Esophagus (tissue), 2 donors: ENCODE results near the gene VWCE. TPM values are rescaled to one million over a fixed set of nuclear protein-coding genes. Genes with fewer than 3 reads are reported as not detected.

Experiments
- H3K27ac ChIP-seq, 2 donors: one replicate each; pipeline ENCODE4 v1.5.1; 2013; ENCODE audit warnings: low read depth in 2 of 2, mild to moderate bottlenecking in 2 of 2, inconsistent platforms in 1 of 2, low read length in 1 of 2, moderate library complexity in 1 of 2
- H3K27me3 ChIP-seq, 2 donors: one replicate each; pipeline ENCODE4 v1.6.1; 2013; ENCODE audit warnings: low read length in 2 of 2, control low read depth in 1 of 2, mild to moderate bottlenecking in 1 of 2; ENCODE audit not compliant: insufficient read depth in 2 of 2, control insufficient read depth in 1 of 2
- H3K36me3 ChIP-seq, 2 donors: one replicate each; pipeline ENCODE4 v1.6.1; 2013; ENCODE audit warnings: low read length in 1 of 2; ENCODE audit not compliant: control insufficient read depth in 2 of 2, insufficient read depth in 2 of 2
- H3K4me1 ChIP-seq, 2 donors: one replicate each; pipeline ENCODE4 v1.6.1; 2013; ENCODE audit warnings: low read length in 1 of 2; ENCODE audit not compliant: control insufficient read depth in 2 of 2, insufficient read depth in 2 of 2
- H3K4me3 ChIP-seq, 2 donors: one replicate each; pipeline ENCODE4 v1.5.1; 2013; ENCODE audit warnings: low read length in 2 of 2, mild to moderate bottlenecking in 2 of 2, low read depth in 1 of 2, moderate library complexity in 1 of 2
- H3K9me3 ChIP-seq, 2 donors: one replicate each; pipeline ENCODE4 v1.6.1; 2013; ENCODE audit warnings: mild to moderate bottlenecking in 2 of 2, low read depth in 1 of 2, low read length in 1 of 2, moderate library complexity in 1 of 2; ENCODE audit not compliant: control insufficient read depth in 2 of 2, insufficient read depth in 1 of 2
- WGBS, 2 donors: extraction: QIAGEN DNeasy Blood & Tissue Kit; methylation state at CpG; one replicate each; pipeline ENCODE4 v1.1.7; 2013; 5-methylcytosine and 5-hydroxymethylcytosine counted together
- polyA plus RNA-seq, 2 donors: library from polyadenylated mRNA; stranded (reverse); fragments of 200-250 nt; gene quantifications; one replicate each; pipeline ENCODE4 v1.2.3, GENCODE V29; 2013
- donor health status: healthy with polysubstance abuse.
- donor health status: Bipolar disorder and iron deficiency.

VWCE gene
- polyA plus RNA-seq, 2 donors: 0.34 to 0.61 TPM

GRCh38 chr11:61329871-61330270, 34.8 kb upstream of the VWCE start:
- Histone ChIP-seq H3K27ac (no peak overlapping the region), H3K27me3 (no peaks in the 10 kb centered on the region), H3K4me1 (peaks cover 3 to 7% of the 10 kb centered on the region in 2 donors), H3K4me3 (no peak overlapping the region), H3K36me3 (peaks cover 2 to 11% of the 10 kb centered on the region in 2 donors), H3K9me3 (no peaks in the 10 kb centered on the region)
- WGBS, 2 donors: 90 to 91% methylated on average over 4 of the region's 4 CpGs

GRCh38 chr11:61328351-61328750, 33.2 kb upstream of the VWCE start:
- Histone ChIP-seq H3K4me3 (no peak overlapping the region), H3K4me1 (peaks cover 0 to 2% of the 10 kb centered on the region in 2 donors), H3K27me3 (no peaks in the 10 kb centered on the region), H3K36me3 (peaks cover 6 to 13% of the 10 kb centered on the region in 2 donors), H3K27ac (no peak overlapping the region), H3K9me3 (no peaks in the 10 kb centered on the region)
- WGBS, 2 donors: 89 to 90% methylated on average over 9 of the region's 9 CpGs

GRCh38 chr11:61327669-61328071, 32.6 kb upstream of the VWCE start:
- Histone ChIP-seq H3K4me1 (peaks cover 0 to 2% of the 10 kb centered on the region in 2 donors), H3K9me3 (no peaks in the 10 kb centered on the region), H3K4me3 (no peak overlapping the region), H3K27me3 (no peaks in the 10 kb centered on the region), H3K36me3 (peaks cover 10 to 17% of the 10 kb centered on the region in 2 donors), H3K27ac (no peak overlapping the region)

- no peaks in the 10 kb centered on the region for H3K27me3 ChIP-seq
- peaks cover 19 to 25% of the 10 kb centered on the region in 2 donors for H3K36me3 ChIP-seq
- no peak overlapping the region for H3K27ac ChIP-seq
- 57 to 71% methylated on average over 2 of the region's 2 CpGs for WGBS, 2 donors
- H3K4me3 ChIP-seq: no peak overlapping the region
- H3K9me3 ChIP-seq: no peaks in the 10 kb centered on the region
- H3K4me1 ChIP-seq: no peaks in the 10 kb centered on the region
These were observed 30.7 kb upstream of the VWCE start for GRCh38 chr11:61325649-61326414.

GRCh38 chr11:61315260-61315659, 20.1 kb upstream of the VWCE start:
- H3K36me3 ChIP-seq: peaks cover 18 to 34% of the 10 kb centered on the region in 2 donors

GRCh38 chr11:61310749-61311148, 15.6 kb upstream of the VWCE start:
- Histone ChIP-seq H3K27ac (no peak overlapping the region), H3K4me1 (no peaks in the 10 kb centered on the region), H3K9me3 (peaks cover 0 to 2% of the 10 kb centered on the region in 2 donors), H3K4me3 (no peak overlapping the region), H3K27me3 (no peaks in the 10 kb centered on the region), H3K36me3 (peaks cover 35 to 58% of the 10 kb centered on the region in 2 donors)
- 91 to 93% methylated on average over 8 of the region's 8 CpGs for WGBS, 2 donors

More at GRCh38 chr11:61315260-61315659, 20.1 kb upstream of the VWCE start:
- H3K9me3 ChIP-seq: peaks cover 0 to 2% of the 10 kb centered on the region in 2 donors
- WGBS, 2 donors: 43 to 44% methylated on average over 2 of the region's 2 CpGs
- no peaks in the 10 kb centered on the region for H3K27me3 ChIP-seq
- no peak overlapping the region for H3K27ac ChIP-seq
- no peak overlapping the region for H3K4me3 ChIP-seq
- H3K4me1 ChIP-seq: no peaks in the 10 kb centered on the region

GRCh38 chr11:61309739-61310138, 14.6 kb upstream of the VWCE start:
- Histone ChIP-seq H3K27me3 (no peaks in the 10 kb centered on the region), H3K27ac (no peak overlapping the region), H3K9me3 (peaks cover 0 to 2% of the 10 kb centered on the region in 2 donors), H3K4me1 (no peaks in the 10 kb centered on the region), H3K4me3 (no peak overlapping the region), H3K36me3 (peaks cover 31 to 63% of the 10 kb centered on the region in 2 donors)
- WGBS, 2 donors: 90 to 94% methylated on average over 7 of the region's 7 CpGs

GRCh38 chr11:61309141-61309540, 14.0 kb upstream of the VWCE start:
- Histone ChIP-seq H3K27ac (no peak overlapping the region), H3K4me3 (no peak overlapping the region), H3K4me1 (no peaks in the 10 kb centered on the region), H3K27me3 (no peaks in the 10 kb centered on the region), H3K9me3 (peaks cover 0 to 2% of the 10 kb centered on the region in 2 donors), H3K36me3 (peaks cover 31 to 60% of the 10 kb centered on the region in 2 donors)
- 86 to 93% methylated on average over 4 of the region's 4 CpGs for WGBS, 2 donors

GRCh38 chr11:61307354-61307753, 12.2 kb upstream of the VWCE start:
- Histone ChIP-seq H3K4me3 (no peak overlapping the region), H3K36me3 (peaks cover 24 to 64% of the 10 kb centered on the region in 2 donors), H3K9me3 (peaks cover 0 to 2% of the 10 kb centered on the region in 2 donors), H3K4me1 (no peaks in the 10 kb centered on the region), H3K27ac (no peak overlapping the region), H3K27me3 (no peaks in the 10 kb centered on the region)
- 86 to 90% methylated on average over 1 of the region's 1 CpG for WGBS, 2 donors

GRCh38 chr11:61306221-61306620, 11.1 kb upstream of the VWCE start:
- Histone ChIP-seq H3K27me3 (no peaks in the 10 kb centered on the region), H3K9me3 (no peaks in the 10 kb centered on the region), H3K4me3 (no peak overlapping the region), H3K27ac (no peak overlapping the region), H3K4me1 (no peaks in the 10 kb centered on the region), H3K36me3 (peaks cover 28 to 62% of the 10 kb centered on the region in 2 donors)
- WGBS, 2 donors: 74 to 87% methylated on average over 1 of the region's 1 CpG
